Measurements from ENCODE around the gene HES3.

The HES3 gene

DNA sequence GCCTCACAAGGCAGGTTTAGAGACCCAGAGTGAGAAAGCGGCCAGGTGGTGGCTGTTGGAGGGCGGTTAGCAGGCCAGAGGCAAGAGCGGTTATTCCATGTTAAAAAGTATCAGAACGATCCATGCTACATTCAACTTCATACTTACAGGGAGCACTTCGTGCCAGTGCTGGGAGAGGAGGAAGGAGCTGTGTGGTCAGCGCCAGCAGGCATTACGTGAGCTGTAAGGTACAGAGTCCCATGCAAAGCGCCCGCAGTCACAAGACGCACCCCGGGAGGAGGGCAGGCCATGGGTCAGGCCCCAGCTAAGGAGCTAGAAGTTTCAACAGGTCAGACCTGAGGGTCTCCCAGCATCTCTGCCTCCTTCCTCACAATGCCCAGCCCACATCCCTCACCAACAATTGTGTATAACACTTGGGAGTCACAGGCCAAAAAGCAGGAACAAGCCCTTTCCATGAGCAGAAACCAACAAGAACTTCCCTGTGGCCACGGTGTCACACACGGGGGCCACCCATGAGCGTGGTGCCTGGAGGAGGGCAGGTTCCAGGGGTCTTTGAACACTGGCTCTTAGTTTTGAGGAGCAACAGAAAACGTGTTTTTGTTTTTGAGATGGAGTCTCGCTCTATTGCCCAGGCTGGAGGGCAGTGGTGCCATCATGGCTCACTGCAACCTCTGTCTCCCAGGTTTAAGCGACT lies 38.7 kb downstream of the HES3 start:
- TF ChIP-seq, protein P1, sequence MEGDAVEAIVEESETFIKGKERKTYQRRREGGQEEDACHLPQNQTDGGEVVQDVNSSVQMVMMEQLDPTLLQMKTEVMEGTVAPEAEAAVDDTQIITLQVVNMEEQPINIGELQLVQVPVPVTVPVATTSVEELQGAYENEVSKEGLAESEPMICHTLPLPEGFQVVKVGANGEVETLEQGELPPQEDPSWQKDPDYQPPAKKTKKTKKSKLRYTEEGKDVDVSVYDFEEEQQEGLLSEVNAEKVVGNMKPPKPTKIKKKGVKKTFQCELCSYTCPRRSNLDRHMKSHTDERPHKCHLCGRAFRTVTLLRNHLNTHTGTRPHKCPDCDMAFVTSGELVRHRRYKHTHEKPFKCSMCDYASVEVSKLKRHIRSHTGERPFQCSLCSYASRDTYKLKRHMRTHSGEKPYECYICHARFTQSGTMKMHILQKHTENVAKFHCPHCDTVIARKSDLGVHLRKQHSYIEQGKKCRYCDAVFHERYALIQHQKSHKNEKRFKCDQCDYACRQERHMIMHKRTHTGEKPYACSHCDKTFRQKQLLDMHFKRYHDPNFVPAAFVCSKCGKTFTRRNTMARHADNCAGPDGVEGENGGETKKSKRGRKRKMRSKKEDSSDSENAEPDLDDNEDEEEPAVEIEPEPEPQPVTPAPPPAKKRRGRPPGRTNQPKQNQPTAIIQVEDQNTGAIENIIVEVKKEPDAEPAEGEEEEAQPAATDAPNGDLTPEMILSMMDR (IDR thresholded peaks at IDR 0.05; ENCODE audit: low read depth, low read length), result no peak
- TF ChIP-seq POLR2A (IDR thresholded peaks at IDR 0.05; ENCODE audit: extremely low read depth, insufficient read length) (no peak), MYC (IDR thresholded peaks at IDR 0.05; ENCODE audit: low read depth, low read length) (no peak)
- TF ChIP-seq, protein P2, sequence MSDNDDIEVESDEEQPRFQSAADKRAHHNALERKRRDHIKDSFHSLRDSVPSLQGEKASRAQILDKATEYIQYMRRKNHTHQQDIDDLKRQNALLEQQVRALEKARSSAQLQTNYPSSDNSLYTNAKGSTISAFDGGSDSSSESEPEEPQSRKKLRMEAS (IDR thresholded peaks at IDR 0.05; ENCODE audit: low read depth, low read length), result no peak
- no peak overlapping the region for H3K4me3 ChIP-seq (ENCODE audit: low read depth, low read length)
- no peak for DNase-seq (ENCODE audit: low read depth)

DNA sequence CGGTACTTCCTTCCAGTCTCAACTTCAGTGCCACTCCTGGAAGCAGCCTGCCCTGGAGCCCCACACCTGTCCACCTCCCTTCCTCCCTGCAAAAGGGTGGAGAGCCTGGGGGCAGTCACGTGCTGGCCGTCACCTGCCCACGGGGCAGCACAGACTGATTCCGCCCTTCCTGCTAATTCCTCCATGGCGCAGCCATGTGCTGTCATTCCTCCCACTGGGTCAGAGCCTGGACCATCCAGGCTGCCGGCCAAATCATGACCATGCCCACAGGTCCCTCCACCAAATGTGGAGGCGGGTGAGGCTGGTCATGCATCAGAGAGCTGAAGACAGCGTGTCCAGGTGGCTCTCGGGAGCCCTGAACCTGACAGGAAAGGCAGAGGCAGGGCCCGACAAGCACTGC lies 41.4 kb downstream of the HES3 start:
- TF ChIP-seq, protein P1 (IDR thresholded peaks at IDR 0.05; ENCODE audit: low read depth, low read length), result no peak
- TF ChIP-seq, protein P2 (IDR thresholded peaks at IDR 0.05; ENCODE audit: low read depth, low read length), result no peak
- TF ChIP-seq MYC (IDR thresholded peaks at IDR 0.05; ENCODE audit: low read depth, low read length) (no peak), POLR2A (IDR thresholded peaks at IDR 0.05; ENCODE audit: extremely low read depth, insufficient read length) (no peak)
- no peak for DNase-seq (ENCODE audit: low read depth)
- no peak overlapping the region for H3K4me3 ChIP-seq (ENCODE audit: low read depth, low read length)

DNA sequence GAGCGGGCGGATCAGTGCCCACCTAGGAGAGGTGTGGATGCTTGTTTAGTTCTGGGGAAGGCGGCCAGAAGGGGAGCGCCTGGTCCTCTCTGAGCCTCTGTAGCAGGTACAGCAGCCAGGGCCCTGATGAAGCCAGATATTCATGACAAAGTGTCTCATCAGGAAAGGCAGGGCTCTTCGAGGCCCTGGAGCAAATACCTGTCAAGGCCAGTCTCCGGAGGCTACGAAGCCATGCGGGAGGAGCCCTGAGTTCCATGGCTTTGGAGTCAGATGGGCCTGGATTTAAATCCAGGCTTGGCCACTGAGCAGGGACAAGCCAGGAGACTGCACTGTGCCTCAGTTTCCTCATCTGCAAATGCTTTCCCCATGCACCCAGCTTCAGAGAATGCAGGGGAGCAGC lies 42.3 kb downstream of the HES3 start:
- no peak for DNase-seq (ENCODE audit: low read depth)
- H3K4me3 ChIP-seq (ENCODE audit: low read depth, low read length), result no peak overlapping the region
- TF ChIP-seq, protein P1 (IDR thresholded peaks at IDR 0.05; ENCODE audit: low read depth, low read length), result no peak
- TF ChIP-seq POLR2A (IDR thresholded peaks at IDR 0.05; ENCODE audit: extremely low read depth, insufficient read length), result no peak
- TF ChIP-seq MYC (IDR thresholded peaks at IDR 0.05; ENCODE audit: low read depth, low read length), result no peak
- TF ChIP-seq, protein P2 (IDR thresholded peaks at IDR 0.05; ENCODE audit: low read depth, low read length), result no peak

DNA sequence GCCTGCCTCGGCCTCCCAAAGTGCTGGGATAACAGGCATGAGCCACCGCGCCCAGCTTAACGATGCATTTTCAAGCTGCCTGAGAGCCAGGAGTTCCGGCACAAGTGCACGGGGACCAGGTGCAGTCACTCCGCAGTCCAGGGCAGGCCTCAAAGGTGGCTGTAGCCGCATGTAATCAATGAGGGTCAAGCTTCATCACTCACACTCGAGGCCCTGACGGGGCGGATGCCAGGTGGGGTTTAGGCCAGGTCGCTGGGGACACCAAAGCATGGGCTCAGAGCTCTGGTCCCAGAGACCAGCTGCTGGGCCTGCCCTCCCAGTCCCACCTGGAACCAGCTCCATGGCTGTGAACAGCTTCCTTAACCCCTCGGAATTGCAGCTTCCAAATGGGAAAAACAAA lies 43.0 kb downstream of the HES3 start:
- no peak for DNase-seq (ENCODE audit: low read depth)
- H3K4me3 ChIP-seq (ENCODE audit: low read depth, low read length), result no peak overlapping the region

DNA sequence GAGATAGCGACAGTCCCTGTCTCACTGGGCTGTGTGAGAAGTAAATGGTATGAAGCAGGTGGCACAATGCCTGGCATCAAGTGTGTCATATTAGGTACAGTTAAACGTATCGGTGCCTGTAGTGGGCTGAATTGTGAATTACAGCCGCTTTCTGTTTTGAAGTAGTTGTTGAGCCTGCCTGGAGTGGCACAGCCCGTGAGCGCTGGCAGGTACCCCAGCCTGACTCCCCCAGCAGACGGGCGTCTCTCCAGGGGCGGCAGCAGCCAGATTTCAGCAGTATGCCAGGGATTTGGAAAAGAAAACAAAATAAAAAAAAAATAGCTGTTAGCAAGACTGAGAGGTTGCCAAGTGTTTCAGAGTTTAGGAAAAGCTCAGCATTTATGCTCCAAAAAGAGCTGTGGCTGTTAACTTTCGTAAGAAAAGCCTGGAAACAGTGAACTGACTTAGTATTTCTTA lies 43.5 kb downstream of the HES3 start:
- no peak overlapping the region for H3K4me3 ChIP-seq (ENCODE audit: low read depth, low read length)
- TF ChIP-seq MYC (IDR thresholded peaks at IDR 0.05; ENCODE audit: low read depth, low read length) (no peak), POLR2A (IDR thresholded peaks at IDR 0.05; ENCODE audit: extremely low read depth, insufficient read length) (no peak)
- TF ChIP-seq, protein P2 (IDR thresholded peaks at IDR 0.05; ENCODE audit: low read depth, low read length), result no peak
- TF ChIP-seq, protein P1 (IDR thresholded peaks at IDR 0.05; ENCODE audit: low read depth, low read length), result no peak
- DNase-seq (ENCODE audit: low read depth), result no peak

More for the DNA sequence above, 43.0 kb downstream of the HES3 start:
- TF ChIP-seq, protein P1 (IDR thresholded peaks at IDR 0.05; ENCODE audit: low read depth, low read length), result no peak
- TF ChIP-seq MYC (IDR thresholded peaks at IDR 0.05; ENCODE audit: low read depth, low read length) (no peak), POLR2A (IDR thresholded peaks at IDR 0.05; ENCODE audit: extremely low read depth, insufficient read length) (no peak)
- TF ChIP-seq, protein P2 (IDR thresholded peaks at IDR 0.05; ENCODE audit: low read depth, low read length), result no peak
